Ascending aorta (tissue), 2 donors: ENCODE data around the gene FKBP4. TPM values are rescaled to one million over a fixed set of nuclear protein-coding genes. Genes with fewer than 3 reads are reported as not detected.

ENCODE experiments used
- DNase-seq, 2 donors: peaks; one replicate each; pipeline ENCODE4 v3.0.0-alpha.2; 2019; ENCODE audit warnings: low spot score in 2 of 2
- H3K27ac ChIP-seq, 2 donors: fragments of 200-600 bp; sonication (generic); one replicate each; pipeline ENCODE4 v1.5.1; 2016 to 2017; ENCODE audit warnings: mild to moderate bottlenecking in 1 of 2
- H3K27me3 ChIP-seq: fragments of 200-600 bp; sonication (generic); one replicate; pipeline ENCODE4 v1.5.1; 2017
- H3K36me3 ChIP-seq, 2 donors: fragments of 200-600 bp; sonication (generic); one replicate each; pipeline ENCODE4 v1.5.1; 2016
- H3K4me1 ChIP-seq, 2 donors: fragments of 200-600 bp; sonication (generic); one replicate each; pipeline ENCODE4 v1.5.1; 2016 to 2017; ENCODE audit warnings: mild to moderate bottlenecking in 1 of 2
- H3K4me3 ChIP-seq, 2 donors: fragments of 200-600 bp; sonication (generic); one replicate each; pipeline ENCODE4 v1.5.1; 2016 to 2017; ENCODE audit warnings: mild to moderate bottlenecking in 1 of 2
- H3K9me3 ChIP-seq, 2 donors: fragments of 200-600 bp; sonication (generic); one replicate each; pipeline ENCODE4 v1.5.1; 2016
- CTCF ChIP-seq, 3 experiments: fragments of 200-600 bp in 2 of 3; fragments of 450-650 bp in 1 of 3; sonication (generic) in 2 of 3; IDR thresholded peaks; one replicate each; pipeline ENCODE4 v1.5.1; 2016 to 2019; ENCODE audit warnings: antibody characterized with exemption in 3 of 3, mild to moderate bottlenecking in 1 of 3, moderate library complexity in 1 of 3
- intact Hi-C: fragments of 100-400 bp; cut with DNase I; formaldehyde crosslinking; loops from one replicate; pipeline ENCODE4 v1.15.1; 2023
- total RNA-seq: library from RNA; depleted of rRNA; stranded (reverse); fragments of >200 nt; gene quantifications from one replicate; pipeline ENCODE4 v1.1.0, GENCODE V29; 2016

Gene FKBP4
- total RNA-seq, 1 donor from 2014 or later = 36.3 TPM

GRCh38 chr12:2820432-2820831, 25.7 kb downstream of the FKBP4 start:
- Histone ChIP-seq H3K4me3 (no peak overlapping the region), H3K36me3 (peaks cover 58 to 74% of the 10 kb centered on the region in 2 donors), H3K27ac (no peak overlapping the region), H3K27me3 (no peaks in the 10 kb centered on the region), H3K9me3 (no peaks in the 10 kb centered on the region), H3K4me1 (no peaks in the 10 kb centered on the region)
- no peak for DNase-seq
- intact Hi-C loops = no loop called here
- TF ChIP-seq CTCF (IDR thresholded peaks at IDR 0.05) = no peak

- Histone ChIP-seq H3K27ac (no peak overlapping the region), H3K27me3 (no peaks in the 10 kb centered on the region), H3K4me1 (no peaks in the 10 kb centered on the region), H3K9me3 (no peaks in the 10 kb centered on the region), H3K4me3 (no peak overlapping the region), H3K36me3 (peaks cover 78 to 92% of the 10 kb centered on the region in 2 donors)
- DNase-seq = no peak
- intact Hi-C loops = no loop called here
- TF ChIP-seq CTCF (IDR thresholded peaks at IDR 0.05) = no peak
Observed at GRCh38 chr12:2823483-2823882, 28.7 kb downstream of the FKBP4 start.

GRCh38 chr12:2824541-2824940, 29.8 kb downstream of the FKBP4 start:
- H3K36me3 ChIP-seq = peaks cover 77 to 91% of the 10 kb centered on the region in 2 donors

GRCh38 chr12:2825132-2825531, 30.4 kb downstream of the FKBP4 start:
- H3K4me3 ChIP-seq = no peak overlapping the region
- H3K9me3 ChIP-seq = no peaks in the 10 kb centered on the region
- no peak overlapping the region for H3K27ac ChIP-seq
- peaks cover 77 to 87% of the 10 kb centered on the region in 2 donors for H3K36me3 ChIP-seq
- no peaks in the 10 kb centered on the region for H3K4me1 ChIP-seq
- intact Hi-C loops = no loop called here
- H3K27me3 ChIP-seq = no peaks in the 10 kb centered on the region
- DNase-seq = no peak
- no peak for TF ChIP-seq CTCF (IDR thresholded peaks at IDR 0.05)

More at GRCh38 chr12:2824541-2824940, 29.8 kb downstream of the FKBP4 start:
- H3K4me3 ChIP-seq = no peak overlapping the region
- H3K4me1 ChIP-seq = no peaks in the 10 kb centered on the region
- no peak for TF ChIP-seq CTCF (IDR thresholded peaks at IDR 0.05)
- no peaks in the 10 kb centered on the region for H3K27me3 ChIP-seq
- no peak for DNase-seq
- H3K9me3 ChIP-seq = no peaks in the 10 kb centered on the region
- no peak overlapping the region for H3K27ac ChIP-seq
- intact Hi-C loops = no loop called here

- DNase-seq = no peak
- Histone ChIP-seq H3K4me3 (no peak overlapping the region), H3K27me3 (no peaks in the 10 kb centered on the region), H3K4me1 (no peaks in the 10 kb centered on the region), H3K9me3 (no peaks in the 10 kb centered on the region), H3K36me3 (peaks cover 72 to 87% of the 10 kb centered on the region in 2 donors), H3K27ac (no peak overlapping the region)
- TF ChIP-seq CTCF (IDR thresholded peaks at IDR 0.05) = no peak
- intact Hi-C loops = no loop called here
Observed at GRCh38 chr12:2826036-2826435, 31.3 kb downstream of the FKBP4 start.
